GM18508 (cell line): Measurements from ENCODE around the gene SLC18A3.

ENCODE experiments used
- ATAC-seq: cut with Tn5 transposase; IDR thresholded peaks from one replicate; pipeline ENCODE4 v1.9.1; 2021; ENCODE audit warnings: moderate number of reproducible peaks; ENCODE audit not compliant: insufficient read depth, unreplicated experiment

The SLC18A3 gene

DNA sequence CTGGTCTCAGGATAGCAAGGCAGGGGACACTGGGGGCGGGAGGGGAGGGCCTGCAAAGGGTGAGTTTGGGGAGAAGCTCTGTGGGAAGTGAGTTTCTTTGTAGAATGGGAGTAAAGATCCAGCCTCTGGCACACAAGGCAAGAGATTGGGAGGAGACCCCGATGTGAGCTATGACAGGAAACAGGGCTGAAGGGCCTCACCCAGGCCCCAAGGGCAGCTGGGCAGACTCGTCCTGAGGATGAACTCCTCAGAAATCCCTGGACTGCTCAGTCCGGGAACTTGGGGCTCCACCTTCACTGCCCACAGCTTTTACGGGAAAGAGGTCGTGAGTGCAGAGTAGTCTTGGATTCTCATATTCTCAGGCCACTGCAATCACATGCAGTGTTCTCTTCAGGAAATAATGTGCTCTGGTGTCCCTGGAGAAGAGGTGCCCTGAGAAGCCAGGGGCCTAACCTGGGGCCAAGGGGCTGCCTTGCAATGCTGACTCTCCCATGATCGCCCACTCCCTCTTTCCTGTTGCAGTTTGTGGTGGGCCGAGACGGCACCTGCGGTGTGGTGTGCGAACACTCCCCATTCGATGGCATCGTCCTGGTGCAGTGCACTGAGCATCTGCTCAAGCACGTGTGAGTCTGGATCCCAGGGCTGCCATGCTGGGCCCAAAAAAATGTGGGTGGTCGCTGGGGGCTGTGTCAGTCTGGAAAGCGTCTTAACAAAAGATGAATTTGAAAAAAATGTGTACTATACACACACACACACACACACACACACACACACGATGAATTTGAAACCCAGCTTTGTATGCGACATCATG lies 38.1 kb downstream of the SLC18A3 start:
- no peak for ATAC-seq

DNA sequence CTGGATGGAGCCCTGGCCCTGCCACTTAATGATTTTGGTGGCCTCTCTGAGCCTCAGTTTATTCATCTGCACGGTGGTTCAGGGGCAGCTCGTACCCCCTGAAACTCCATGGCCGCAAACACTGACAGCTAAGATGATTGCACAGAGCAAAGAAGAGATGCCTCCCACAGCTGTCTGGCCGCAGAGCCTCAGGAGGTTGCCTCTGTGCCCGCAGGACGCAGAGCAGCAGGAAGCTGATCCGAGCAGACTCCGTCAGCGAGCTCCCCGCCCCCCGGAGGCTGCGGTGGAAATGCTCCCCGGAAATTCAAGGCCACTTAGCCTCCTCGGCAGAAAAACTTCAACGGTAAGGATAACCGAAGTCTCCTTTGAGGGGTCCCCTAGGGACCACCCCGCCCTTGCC lies 39.2 kb downstream of the SLC18A3 start:
- ATAC-seq = no peak

GRCh38 chr10:49649936-49650723 lies 40.0 kb downstream of the SLC18A3 start:
- ATAC-seq = no peak

GRCh38 chr10:49650724-49651034 lies 40.6 kb downstream of the SLC18A3 start:
- ATAC-seq = no peak

DNA sequence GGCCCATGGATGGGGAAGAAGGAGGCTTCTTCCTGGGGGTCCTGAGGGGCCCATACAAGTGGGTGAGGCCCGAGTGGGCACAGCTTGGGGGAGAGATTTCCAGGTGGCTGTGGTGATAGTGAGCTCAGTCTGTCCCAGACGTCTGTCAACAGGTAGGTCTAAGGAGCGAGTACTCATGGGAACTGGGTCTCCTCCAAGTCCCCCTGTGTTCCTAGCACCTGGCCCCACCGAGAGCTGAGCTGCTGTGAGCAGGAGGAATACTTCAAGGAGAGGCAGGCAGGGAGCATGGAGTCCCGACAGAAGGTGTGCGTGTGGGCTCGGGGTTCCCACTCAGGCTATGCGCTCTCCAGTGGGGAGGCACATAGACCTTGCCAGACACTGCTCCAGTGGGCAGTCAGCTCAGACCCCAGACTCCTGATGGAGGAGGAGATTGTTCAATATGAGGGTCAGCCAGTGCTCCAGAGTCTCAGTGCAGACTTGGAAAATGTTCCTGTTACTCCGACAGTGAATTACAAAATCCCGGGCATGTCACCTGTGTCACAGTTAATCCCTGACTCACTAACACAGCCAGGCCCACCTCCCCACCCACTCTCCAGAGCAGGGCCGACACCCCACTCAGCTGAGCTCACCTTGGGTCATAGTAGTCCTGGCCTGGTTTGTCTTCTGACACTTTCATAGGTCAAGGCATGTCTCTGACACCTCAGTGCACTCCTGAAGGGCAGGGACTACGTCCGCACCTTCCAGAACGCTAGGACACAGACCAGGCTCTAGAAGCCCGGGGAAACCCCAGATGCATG lies 41.1 kb downstream of the SLC18A3 start:
- no peak for ATAC-seq

GRCh38 chr10:49651917-49652316 lies 41.8 kb downstream of the SLC18A3 start:
- ATAC-seq = no peak

DNA sequence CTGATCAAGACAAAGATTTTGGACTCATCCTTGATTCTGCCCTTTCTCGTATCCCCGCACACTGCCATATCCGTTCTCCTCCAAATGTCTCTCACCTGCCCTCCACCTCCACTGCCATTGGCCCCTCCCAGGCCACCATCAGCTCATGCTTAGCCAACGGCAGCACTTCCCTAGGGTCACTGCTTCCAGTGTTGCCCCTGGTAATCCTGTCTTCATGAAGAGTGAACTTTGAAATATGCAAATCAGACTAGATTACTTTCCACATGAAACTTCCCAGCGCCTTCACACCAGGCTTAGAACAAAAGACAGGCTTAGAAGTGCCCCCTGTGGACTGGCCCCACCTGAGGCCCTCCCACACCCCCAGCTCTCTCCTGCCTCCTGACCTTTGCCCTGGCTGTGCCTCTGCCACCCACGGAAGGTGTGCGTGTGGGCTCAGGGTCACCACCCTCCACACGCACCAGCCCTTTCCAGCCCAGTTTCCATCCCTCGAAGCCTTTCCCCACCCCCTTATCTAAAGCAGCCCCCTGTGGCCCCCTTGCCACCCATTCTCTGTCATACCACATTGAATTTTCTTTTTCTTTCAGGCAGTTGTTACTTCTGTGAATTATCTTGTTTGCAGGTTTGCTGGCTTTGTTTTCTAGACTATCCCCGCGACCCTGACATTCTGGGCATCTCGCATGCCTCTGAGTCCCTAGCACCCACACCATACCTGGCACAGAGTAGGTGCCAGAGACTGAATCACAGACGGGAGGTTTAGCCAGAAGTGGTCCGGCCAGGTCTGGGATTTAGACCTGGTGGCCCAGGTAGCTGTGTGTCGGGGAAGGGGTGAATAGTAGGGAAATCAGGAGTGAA lies 42.5 kb downstream of the SLC18A3 start:
- no peak for ATAC-seq

- no peak for ATAC-seq
These were observed 43.3 kb downstream of the SLC18A3 start for GRCh38 chr10:49653273-49653929.

DNA sequence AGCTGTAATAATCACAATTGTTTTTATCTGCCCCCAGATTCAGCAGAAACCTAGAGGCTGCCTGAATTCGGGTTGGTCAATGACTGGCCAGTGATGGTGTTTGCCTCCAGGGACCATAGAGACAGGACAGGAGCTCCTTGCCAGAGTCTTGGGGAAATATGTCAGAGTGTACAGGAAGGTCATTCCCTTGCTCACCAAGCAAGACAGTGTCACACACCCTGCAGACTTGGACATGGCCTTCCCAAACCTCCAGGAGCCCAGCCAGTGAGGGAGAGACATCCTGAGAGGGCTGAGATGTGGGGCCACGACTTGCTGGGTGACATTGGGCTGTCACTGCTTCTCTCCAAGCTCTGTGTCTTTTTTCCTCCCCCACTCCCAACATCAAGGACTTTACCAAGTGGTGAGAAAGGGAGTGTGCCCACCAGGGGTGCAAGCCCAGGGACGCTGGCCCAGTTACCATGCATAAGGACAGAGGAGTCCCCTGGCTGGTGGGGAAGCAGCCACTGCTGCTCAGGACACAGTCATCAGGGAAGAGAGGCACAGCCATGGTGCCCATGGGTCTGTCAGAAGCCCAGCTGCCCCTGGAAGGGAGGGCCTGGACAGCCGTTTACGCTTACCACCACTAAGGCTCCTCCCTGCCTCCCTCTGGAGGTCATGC lies 44.1 kb downstream of the SLC18A3 start:
- ATAC-seq = no peak

DNA sequence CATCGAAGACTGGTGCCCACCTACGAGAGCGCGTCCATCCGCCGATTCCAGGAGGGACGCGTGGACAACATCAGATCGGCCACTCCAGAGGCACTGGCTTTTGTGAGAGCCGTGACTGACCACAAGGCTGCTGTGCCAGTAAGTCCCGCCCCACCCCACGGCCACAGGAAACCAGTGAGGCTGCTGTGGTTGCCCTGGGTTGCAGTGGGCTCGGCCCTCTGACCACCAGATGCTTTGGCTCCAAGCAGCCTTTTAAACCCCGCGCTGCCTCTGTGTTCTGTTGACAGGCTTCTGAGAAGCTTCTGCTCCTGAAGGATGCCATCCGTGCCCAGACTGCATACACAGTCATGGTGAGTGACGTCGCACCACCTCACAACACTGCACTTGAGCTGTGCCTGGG lies 45.0 kb downstream of the SLC18A3 start:
- ATAC-seq = no peak

DNA sequence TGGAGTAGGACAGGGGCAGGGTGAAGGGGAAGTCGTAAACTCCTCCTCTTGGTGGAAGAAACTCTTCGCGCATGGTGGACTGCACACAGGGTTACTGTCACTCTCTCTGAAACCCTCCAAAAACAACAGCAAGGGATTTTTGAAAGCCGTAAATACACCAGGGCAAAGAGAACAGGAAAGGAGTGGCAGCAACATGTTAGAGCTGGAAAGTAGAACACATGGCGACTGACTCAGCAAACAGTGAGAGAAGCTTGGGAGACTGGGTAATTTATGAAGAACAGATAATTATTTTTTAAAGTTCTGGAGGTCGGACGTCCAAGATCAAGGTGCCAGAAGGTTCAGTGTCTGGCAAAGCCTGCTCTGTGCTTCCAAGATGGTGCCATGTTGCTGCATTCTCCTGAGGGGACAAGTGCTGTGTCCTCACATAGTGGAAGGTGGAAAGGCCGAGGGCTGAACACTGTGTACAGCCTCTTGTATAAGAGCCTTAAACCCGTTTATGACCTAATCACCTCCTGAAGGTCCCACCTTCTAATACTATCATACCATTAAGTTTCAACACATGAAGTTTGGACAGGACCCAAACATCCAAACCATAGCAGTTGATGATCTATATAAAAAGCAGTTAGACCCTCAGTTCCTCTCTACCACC lies 46.9 kb downstream of the SLC18A3 start:
- ATAC-seq = no peak

GRCh38 chr10:49657606-49658005 lies 47.5 kb downstream of the SLC18A3 start:
- no peak for ATAC-seq

GRCh38 chr10:49661140-49661856 lies 51.2 kb downstream of the SLC18A3 start:
- ATAC-seq = no peak
